Neural crest cell (in vitro differentiated cells): ENCODE results near the gene ARHGAP18. TPM values are rescaled to one million over a fixed set of nuclear protein-coding genes. Genes with fewer than 3 reads are reported as not detected.

Experiments
- DNase-seq: peaks from one replicate; pipeline ENCODE4 v3.0.0; 2021; ENCODE audit warnings: low read depth, mixed read lengths, low spot score
- H3K27ac Mint-ChIP-seq: one replicate; pipeline ENCODE4 v1.8.0; 2021; ENCODE audit warnings: mild to moderate bottlenecking, mixed read lengths; ENCODE audit not compliant: unreplicated experiment
- H3K27me3 Mint-ChIP-seq: 2 replicates; pipeline ENCODE4 v1.8.0; 2021; ENCODE audit warnings: low read depth, mild to moderate bottlenecking, mixed read lengths
- H3K36me3 Mint-ChIP-seq: 2 replicates; pipeline ENCODE4 v1.8.0; 2021; ENCODE audit warnings: low read depth, mild to moderate bottlenecking, mixed read lengths
- H3K4me1 Mint-ChIP-seq: 2 replicates; pipeline ENCODE4 v1.8.0; 2021; ENCODE audit warnings: mixed read lengths
- H3K4me3 Mint-ChIP-seq: one replicate; pipeline ENCODE4 v1.8.0; 2021; ENCODE audit warnings: mild to moderate bottlenecking, mixed read lengths
- H3K9me3 Mint-ChIP-seq: 2 replicates; pipeline ENCODE4 v1.8.0; 2021; ENCODE audit warnings: mixed read lengths
- CTCF ChIP-seq: fragments of 200-600 bp; sonication (generic); conservative IDR thresholded peaks from 2 replicates; pipeline ENCODE4 v1.5.0; 2021; ENCODE audit warnings: antibody characterized with exemption, mild to moderate bottlenecking
- total RNA-seq: library from RNA; stranded (reverse); gene quantifications from 2 replicates; pipeline ENCODE4 v1.2.1, GENCODE V29; 2021

The ARHGAP18 gene
- total RNA-seq, 1 donor from 2014 or later, result 3.4 TPM

GRCh38 chr6:129586815-129587214 is 123.2 kb downstream of the ARHGAP18 start:
- no peaks in the 10 kb centered on the region for H3K36me3 Mint-ChIP-seq
- peaks cover 5% of the 10 kb centered on the region for H3K9me3 Mint-ChIP-seq
- no peaks in the 10 kb centered on the region for H3K27me3 Mint-ChIP-seq
- H3K27ac Mint-ChIP-seq, result no peak overlapping the region
- DNase-seq, result no peak
- H3K4me1 Mint-ChIP-seq, result no peaks in the 10 kb centered on the region
- H3K4me3 Mint-ChIP-seq, result no peak overlapping the region
- TF ChIP-seq CTCF, result no peak

- no peak overlapping the region for H3K27ac Mint-ChIP-seq
- peaks cover 3% of the 10 kb centered on the region for H3K9me3 Mint-ChIP-seq
- H3K4me1 Mint-ChIP-seq, result no peaks in the 10 kb centered on the region
- H3K27me3 Mint-ChIP-seq, result no peaks in the 10 kb centered on the region
- no peak overlapping the region for H3K4me3 Mint-ChIP-seq
- no peaks in the 10 kb centered on the region for H3K36me3 Mint-ChIP-seq
- no peak for TF ChIP-seq CTCF
- DNase-seq, result no peak
Measured at GRCh38 chr6:129583866-129584265, 126.1 kb downstream of the ARHGAP18 start.

GRCh38 chr6:129578315-129578714 is 131.7 kb downstream of the ARHGAP18 start:
- Mint-ChIP-seq H3K4me1 (no peaks in the 10 kb centered on the region), H3K9me3 (no peaks in the 10 kb centered on the region), H3K27ac (no peak overlapping the region), H3K4me3 (no peak overlapping the region), H3K36me3 (peaks cover 2% of the 10 kb centered on the region), H3K27me3 (no peaks in the 10 kb centered on the region)
- DNase-seq, result no peak
- no peak for TF ChIP-seq CTCF

GRCh38 chr6:129577691-129578090 is 132.3 kb downstream of the ARHGAP18 start:
- TF ChIP-seq CTCF, result no peak
- Mint-ChIP-seq H3K4me1 (no peaks in the 10 kb centered on the region), H3K27me3 (no peaks in the 10 kb centered on the region), H3K9me3 (no peaks in the 10 kb centered on the region), H3K4me3 (no peak overlapping the region), H3K36me3 (peaks cover 2% of the 10 kb centered on the region), H3K27ac (no peak overlapping the region)
- DNase-seq, result no peak

- Mint-ChIP-seq H3K27ac (no peak overlapping the region), H3K4me1 (no peaks in the 10 kb centered on the region), H3K27me3 (no peaks in the 10 kb centered on the region), H3K9me3 (peaks cover 4% of the 10 kb centered on the region), H3K4me3 (no peak overlapping the region), H3K36me3 (peaks cover 6% of the 10 kb centered on the region)
- DNase-seq, result no peak
- no peak for TF ChIP-seq CTCF
Measured at GRCh38 chr6:129576456-129576855, 133.5 kb downstream of the ARHGAP18 start.
